SK-N-SH treated with all-trans-retinoic acid at 6 μM for 48 hours (cell line): ENCODE results near the gene CLSTN2.

Source experiments
- ATAC-seq: fragments of 200-7000 bp; cut with Tn5 transposase; 3 replicates; pipeline ENCODE4 v1.9.1; 2020; ENCODE audit warnings: mild to moderate bottlenecking, moderate library complexity
- ARNTL ChIP-seq: fragments of 450-650 bp; formaldehyde crosslinking; IDR thresholded peaks from 2 replicates; pipeline ENCODE4 v1.5.0; 2020; ENCODE audit warnings: low read depth, mild to moderate bottlenecking, moderate library complexity, borderline replicate concordance
- BACH2 ChIP-seq: fragments of 250-450 bp; sonication (Bioruptor Pico); IDR thresholded peaks from 2 replicates; pipeline ENCODE4 v1.9.0; 2021; ENCODE audit warnings: mild to moderate bottlenecking, borderline replicate concordance
- CREB5 ChIP-seq: fragments of 250-450 bp; sonication (Bioruptor Pico); IDR thresholded peaks from 2 replicates; pipeline ENCODE4 v1.5.1; 2020; ENCODE audit warnings: low read depth, mild to moderate bottlenecking, moderate library complexity
- CSDC2 ChIP-seq: fragments of 250-450 bp; sonication (Bioruptor Pico); IDR thresholded peaks from 2 replicates; pipeline ENCODE4 v1.5.0; 2020; ENCODE audit warnings: mild to moderate bottlenecking, moderate library complexity
- CSRNP3 ChIP-seq: fragments of 250-450 bp; sonication (Bioruptor Pico); IDR thresholded peaks from 2 replicates; pipeline ENCODE4 v1.5.1; 2021; ENCODE audit warnings: mild to moderate bottlenecking, moderate library complexity
- ESRRG ChIP-seq: fragments of 250-450 bp; sonication (Bioruptor Pico); IDR thresholded peaks from 2 replicates; pipeline ENCODE4 v1.6.1; 2021; ENCODE audit warnings: mild to moderate bottlenecking
- GLIS3 ChIP-seq: fragments of 250-450 bp; sonication (Bioruptor Pico); IDR thresholded peaks from 2 replicates; pipeline ENCODE4 v1.5.0; 2020; ENCODE audit warnings: mild to moderate bottlenecking, moderate library complexity
- PATZ1 ChIP-seq: fragments of 250-450 bp; sonication (Bioruptor Pico); IDR thresholded peaks from 2 replicates; pipeline ENCODE4 v1.8.0; 2020; ENCODE audit warnings: mild to moderate bottlenecking, moderate library complexity, borderline replicate concordance
- POU6F1 ChIP-seq: fragments of 250-450 bp; sonication (Bioruptor Pico); IDR thresholded peaks from 2 replicates; pipeline ENCODE4 v1.8.0; 2021; ENCODE audit warnings: low read depth, mild to moderate bottlenecking, moderate library complexity, borderline replicate concordance
- RARB ChIP-seq: fragments of 250-450 bp; sonication (Bioruptor Pico); IDR thresholded peaks from 2 replicates; pipeline ENCODE4 v1.8.0; 2021; ENCODE audit warnings: mild to moderate bottlenecking, moderate library complexity
- SNAI2 ChIP-seq: fragments of 250-450 bp; sonication (Bioruptor Pico); IDR thresholded peaks from 2 replicates; pipeline ENCODE4 v1.5.0; 2020; ENCODE audit warnings: mild to moderate bottlenecking, moderate library complexity
- TCF4 ChIP-seq: fragments of 250-450 bp; sonication (Bioruptor Pico); IDR thresholded peaks from 2 replicates; pipeline ENCODE4 v1.8.0; 2021; ENCODE audit warnings: mild to moderate bottlenecking, moderate library complexity, borderline replicate concordance
- TOX ChIP-seq: fragments of 250-450 bp; sonication (Bioruptor Pico); IDR thresholded peaks from 2 replicates; pipeline ENCODE4 v1.8.0; 2021; ENCODE audit warnings: mild to moderate bottlenecking, moderate library complexity, borderline replicate concordance
- TSHZ2 ChIP-seq: fragments of 250-450 bp; sonication (Bioruptor Pico); IDR thresholded peaks from 2 replicates; pipeline ENCODE4 v1.5.0; 2020; ENCODE audit warnings: mild to moderate bottlenecking, moderate library complexity
- ZC3H10 ChIP-seq: fragments of 250-450 bp; sonication (Bioruptor Pico); IDR thresholded peaks from 2 replicates; pipeline ENCODE4 v1.5.1; 2021; ENCODE audit warnings: mild to moderate bottlenecking, moderate library complexity
- ZFP3 ChIP-seq: fragments of 250-450 bp; sonication (Bioruptor Pico); IDR thresholded peaks from 2 replicates; pipeline ENCODE4 v1.5.0; 2020; ENCODE audit warnings: mild to moderate bottlenecking, moderate library complexity
- ZFP30 ChIP-seq: fragments of 450-650 bp; formaldehyde crosslinking; IDR thresholded peaks from 2 replicates; pipeline ENCODE4 v1.5.0; 2022; ENCODE audit warnings: mild to moderate bottlenecking, moderate library complexity
- ZNF70 ChIP-seq: fragments of 450-650 bp; formaldehyde crosslinking; IDR thresholded peaks from 2 replicates; pipeline ENCODE4 v1.5.0; 2020; ENCODE audit warnings: mild to moderate bottlenecking, moderate library complexity
- ZNF8 ChIP-seq: fragments of 450-650 bp; formaldehyde crosslinking; IDR thresholded peaks from 2 replicates; pipeline ENCODE4 v1.5.0; 2020; ENCODE audit warnings: mild to moderate bottlenecking, moderate library complexity

CLSTN2 gene

GRCh38 chr3:140537727-140538082 lies 602.7 kb downstream of the CLSTN2 start (continued):
- TF ChIP-seq TSHZ2 (CRISPR knock-in tag) (no peak), CSDC2 (no peak), ZNF70 (CRISPR knock-in tag) (no peak), POU6F1 (no peak), ZNF8 (no peak)

GRCh38 chr3:140540262-140540661 lies 605.3 kb downstream of the CLSTN2 start:
- TF ChIP-seq ZNF8, result no peak
- TF ChIP-seq, all 23 proteins: peak for 0
- ATAC-seq, result no peak

GRCh38 chr3:140541975-140542653 lies 607.1 kb downstream of the CLSTN2 start:
- no peak for TF ChIP-seq POU6F1
- no peak for TF ChIP-seq CSDC2
- no peak for TF ChIP-seq RARB (CRISPR knock-in tag)
- TF ChIP-seq CSRNP3, result no peak
- TF ChIP-seq TSHZ2 (CRISPR knock-in tag), result no peak
- TF ChIP-seq TOX (CRISPR knock-in tag), result no peak
- no peak for TF ChIP-seq GLIS3 (CRISPR knock-in tag)
- no peak for TF ChIP-seq ARNTL (CRISPR knock-in tag)
- TF ChIP-seq ZNF70 (CRISPR knock-in tag), result no peak
- no peak for TF ChIP-seq ZC3H10 (CRISPR knock-in tag)
- no peak for TF ChIP-seq BACH2 (CRISPR knock-in tag)
- TF ChIP-seq TCF4 (CRISPR knock-in tag), result no peak

GRCh38 chr3:140545197-140545596 lies 610.2 kb downstream of the CLSTN2 start:
- ATAC-seq, result no peak
- TF ChIP-seq RARB (CRISPR knock-in tag) (no peak), SNAI2 (CRISPR knock-in tag) (no peak), CREB5 (CRISPR knock-in tag) (no peak), PATZ1 (CRISPR knock-in tag) (no peak), ZFP30 (CRISPR knock-in tag) (no peak), CSRNP3 (no peak), GLIS3 (CRISPR knock-in tag) (no peak), ZC3H10 (CRISPR knock-in tag) (no peak), BACH2 (CRISPR knock-in tag) (no peak), ZFP3 (CRISPR knock-in tag) (no peak), ARNTL (CRISPR knock-in tag) (no peak), ESRRG (CRISPR knock-in tag) (no peak), TOX (CRISPR knock-in tag) (no peak)

More at GRCh38 chr3:140541975-140542653, 607.1 kb downstream of the CLSTN2 start:
- no peak for ATAC-seq
